ENCODE measurements around the gene METTL24.

The METTL24 gene, protein sequence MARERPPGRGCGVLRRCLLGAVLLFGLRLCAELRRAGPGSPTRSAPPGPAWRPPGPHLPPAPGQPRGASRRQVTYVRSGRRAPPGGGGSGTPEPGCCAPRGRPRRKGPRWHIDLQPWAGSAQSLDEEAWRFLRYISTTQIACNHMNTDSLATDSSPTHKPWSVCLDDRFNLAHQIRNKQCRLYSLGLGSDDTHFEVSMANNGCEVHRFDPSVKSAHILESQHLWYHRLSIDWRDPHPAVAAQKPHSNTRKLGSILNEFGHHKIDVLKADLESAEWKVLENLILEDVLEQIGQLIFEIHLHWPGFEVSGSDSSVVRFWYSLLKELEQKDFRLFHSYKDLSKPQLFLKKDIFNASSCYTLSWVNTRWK

GRCh38 chr6:110357664-110358552 is at the start of gene METTL24:
METTL24 (minus strand) TSS chr6:110358349; CDS start chr6:110358272, 77 bp downstream.
- peak in 6 of 56 donors; percentile 3 to 35 (median 14) for DNase-seq

- DNase-seq = no peak
These were observed 46.5 kb upstream of the METTL24 start for GRCh38 chr6:110404607-110405006.

GRCh38 chr6:110401585-110402176 is 43.5 kb upstream of the METTL24 start:
- no peak for DNase-seq

DNA sequence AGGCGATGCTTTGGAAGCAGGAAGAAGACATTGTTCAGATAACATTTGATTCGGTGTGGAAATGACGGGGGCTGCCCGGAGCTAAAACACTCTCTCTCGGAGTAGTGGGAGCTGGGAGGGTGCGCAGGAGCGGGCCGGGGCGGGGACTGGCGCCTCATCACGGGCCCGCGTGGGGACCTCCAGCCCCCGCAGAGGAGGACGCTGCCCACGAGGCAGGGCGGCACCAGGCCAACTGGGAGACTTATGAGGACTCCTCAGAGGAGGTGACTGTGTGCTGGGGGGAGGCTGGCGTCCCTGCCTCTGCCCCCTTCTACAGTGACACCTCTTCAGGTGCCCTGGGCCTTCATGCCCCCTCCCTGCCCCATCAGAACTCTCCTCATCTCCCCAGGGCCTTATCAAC is 42.1 kb upstream of the METTL24 start:
- no peak for DNase-seq

DNA sequence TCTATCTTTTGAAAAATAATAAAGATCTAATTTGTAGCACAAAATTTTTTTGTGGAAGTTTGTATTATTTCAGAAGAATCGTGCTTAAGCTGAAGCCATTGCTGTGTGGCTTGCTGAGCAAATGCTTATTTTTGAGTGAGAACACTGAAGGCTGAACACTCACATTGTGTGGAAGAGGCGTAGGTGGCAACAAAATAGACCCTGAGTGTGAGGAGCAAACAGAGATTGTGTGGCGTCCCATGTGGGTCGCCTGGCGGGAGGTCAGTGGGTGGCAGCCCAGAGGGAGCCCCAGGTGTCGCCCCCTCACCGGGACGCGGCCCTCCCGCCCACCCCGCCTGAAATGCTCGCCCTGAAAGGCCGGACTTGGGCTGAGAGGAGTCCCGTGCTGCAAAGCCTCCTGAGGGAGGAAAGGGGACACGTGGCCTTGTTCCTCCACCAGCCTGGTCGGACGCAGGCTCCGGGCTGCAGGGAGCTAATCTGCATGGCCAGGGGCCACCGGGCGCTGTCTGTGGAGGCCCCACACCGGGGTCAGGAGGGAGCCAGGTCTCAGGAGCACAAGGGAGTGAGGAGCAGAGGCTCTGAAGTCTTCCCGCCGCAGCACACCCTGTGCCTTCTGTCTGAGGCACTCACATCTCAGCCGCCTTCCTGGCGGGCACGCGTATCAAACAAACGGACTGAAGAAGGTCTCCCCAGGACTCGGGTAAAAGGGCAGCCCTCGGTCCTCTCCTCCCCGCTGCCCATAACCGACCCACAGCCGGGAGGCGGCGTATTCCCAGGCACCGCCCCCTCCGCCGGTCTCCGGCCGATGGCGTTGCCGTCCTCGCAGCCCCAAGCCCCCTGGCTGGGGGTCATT is 41.3 kb upstream of the METTL24 start:
- DNase-seq = no peak

DNA sequence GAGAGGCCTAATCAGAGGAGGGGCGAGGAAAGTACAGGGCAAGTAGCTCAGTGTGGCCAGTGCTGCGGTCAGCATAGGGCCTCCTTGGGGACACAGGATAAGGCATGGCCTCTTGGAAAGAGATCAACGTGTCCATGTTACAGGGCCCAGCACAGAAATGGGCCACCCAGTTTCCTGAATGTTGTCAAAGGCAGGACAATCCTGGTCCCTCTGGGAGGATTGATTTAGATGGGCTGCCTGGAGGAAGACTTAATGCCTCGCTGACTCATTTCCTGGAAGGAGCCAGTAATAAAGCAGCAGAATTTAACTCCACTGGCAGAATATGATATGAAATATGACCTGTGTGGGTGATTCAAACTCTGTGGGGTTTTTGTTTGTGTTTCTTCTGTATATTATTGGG is 40.6 kb upstream of the METTL24 start:
- DNase-seq = no peak

GRCh38 chr6:110395221-110395620 is 37.1 kb upstream of the METTL24 start:
- DNase-seq = peak in 7 of 56 donors; percentile 7 to 47 (median 24)

DNA sequence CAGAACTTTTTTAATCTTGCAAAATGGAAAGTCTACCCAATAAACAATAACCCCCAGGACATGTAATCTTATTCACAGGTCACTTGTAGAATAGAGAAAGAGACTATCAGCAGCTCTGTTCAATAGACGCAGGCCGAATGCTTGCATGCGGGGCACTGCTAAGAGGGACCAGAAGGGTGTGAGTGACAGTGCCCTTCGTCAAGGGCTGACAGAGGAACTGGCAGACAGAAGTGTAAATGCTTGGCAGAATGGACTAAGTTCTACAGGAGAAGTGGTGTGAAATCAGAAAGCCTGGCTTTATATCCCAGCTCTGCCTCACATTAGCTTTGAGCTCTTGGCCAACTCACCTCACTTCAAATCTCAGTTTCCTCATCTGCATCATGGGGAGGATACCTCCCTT is 36.3 kb upstream of the METTL24 start:
- DNase-seq = no peak

- no peak for DNase-seq
These were observed 34.6 kb upstream of the METTL24 start for GRCh38 chr6:110392727-110393126.

DNA sequence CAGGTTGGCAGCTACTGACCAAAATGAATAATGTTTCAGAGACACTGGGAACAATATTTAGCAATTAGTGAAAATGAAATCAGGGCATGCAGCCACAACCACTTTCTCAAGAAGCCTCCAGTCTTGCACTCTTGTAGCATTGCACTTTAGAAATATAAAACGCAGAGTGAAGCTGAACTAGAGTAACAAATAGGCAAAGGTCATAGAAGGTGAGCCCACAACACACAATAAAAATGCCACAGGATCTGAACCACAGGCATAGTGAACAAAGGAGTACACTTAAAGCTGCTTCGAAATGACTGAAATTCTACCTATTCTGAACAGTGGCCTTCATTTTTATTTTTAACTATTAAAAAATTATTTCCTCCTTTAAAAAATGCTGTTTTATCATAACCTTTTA is 32.3 kb upstream of the METTL24 start:
- no peak for DNase-seq

DNA sequence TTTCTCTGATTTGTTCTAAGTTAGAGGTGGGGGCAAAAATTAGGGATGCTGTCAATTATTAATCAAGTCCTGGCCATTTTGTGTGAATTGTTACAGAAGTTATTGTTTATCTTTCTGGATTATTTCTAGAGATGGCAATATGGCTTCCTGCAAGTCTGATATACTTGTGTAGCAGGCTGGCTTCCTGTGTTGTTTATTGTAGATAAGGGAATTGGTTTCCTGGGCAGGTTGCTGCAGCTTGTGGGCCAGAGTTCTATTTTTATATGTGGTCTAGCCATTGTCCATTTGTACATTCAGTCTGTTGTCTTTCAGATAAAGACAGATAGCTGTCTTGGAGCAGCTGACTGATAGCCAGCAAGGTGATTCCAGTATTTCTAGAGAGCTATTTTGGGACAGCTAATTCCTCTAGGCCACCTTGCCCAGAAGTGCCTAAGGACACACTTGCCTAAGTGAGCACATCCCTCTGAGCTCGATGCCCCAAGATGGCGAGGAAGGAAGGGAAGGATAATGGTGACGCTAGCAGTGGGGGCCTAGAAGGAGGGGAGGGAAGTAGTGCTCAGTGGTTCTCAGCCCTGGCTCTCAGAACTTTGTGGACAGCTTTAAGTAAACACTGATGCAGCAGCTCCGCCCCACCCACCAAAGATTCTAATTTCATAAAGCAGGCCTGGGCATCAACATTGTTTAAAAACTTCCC is 31.7 kb upstream of the METTL24 start:
- no peak for DNase-seq

GRCh38 chr6:110387986-110388385 is 29.8 kb upstream of the METTL24 start:
- no peak for DNase-seq

- DNase-seq = no peak
These were observed 27.3 kb upstream of the METTL24 start for GRCh38 chr6:110385458-110385863.

GRCh38 chr6:110378552-110378951 is 20.4 kb upstream of the METTL24 start:
- DNase-seq = no peak

- no peak for DNase-seq
These were observed 10.9 kb upstream of the METTL24 start for GRCh38 chr6:110369066-110369465.

DNA sequence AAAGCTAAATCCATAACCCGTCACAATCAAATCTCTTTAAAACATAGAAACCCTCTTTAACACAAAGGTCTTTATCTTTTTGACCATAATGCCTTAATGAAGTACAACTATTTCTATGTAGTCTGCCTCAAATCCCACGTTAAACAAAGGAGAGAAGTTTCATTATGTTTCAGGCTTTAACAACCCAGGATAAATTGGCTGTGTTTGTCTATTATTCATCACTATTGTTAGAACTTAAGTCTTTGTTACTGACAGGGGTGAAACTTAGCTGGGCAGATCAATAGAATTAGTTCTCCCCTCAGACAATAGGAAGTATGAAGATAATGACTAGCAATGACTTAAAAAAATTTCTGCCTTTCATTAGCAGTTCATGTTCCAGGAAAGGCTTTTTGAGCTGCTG is 10.1 kb upstream of the METTL24 start:
- DNase-seq = no peak

- DNase-seq = no peak
These were observed 9.7 kb upstream of the METTL24 start for GRCh38 chr6:110367825-110368224.

GRCh38 chr6:110366975-110367374 is 8.8 kb upstream of the METTL24 start:
- DNase-seq = no peak

GRCh38 chr6:110366256-110366655 is 8.1 kb upstream of the METTL24 start:
- DNase-seq = no peak

- DNase-seq = no peak
These were observed 6.4 kb upstream of the METTL24 start for GRCh38 chr6:110364364-110365105.
